Measurements from ENCODE around the gene EVL.

GRCh38 chr14:100115236-100115635, 50.0 kb downstream of the EVL start:
- no peak for TF ChIP-seq CTCF (IDR thresholded peaks at IDR 0.05; ENCODE audit: low read depth, low read length)
- TF ChIP-seq EZH2phosphoT487 (IDR thresholded peaks at IDR 0.05; ENCODE audit: low read depth), result no peak
